ENCODE measurements around the gene PAQR5.
"Not testable (repeated sequence)": the region's sequence is repeated elsewhere in the genome, so short reads cannot be mapped to it uniquely, and the experiment has no call there.

PAQR5 gene

DNA sequence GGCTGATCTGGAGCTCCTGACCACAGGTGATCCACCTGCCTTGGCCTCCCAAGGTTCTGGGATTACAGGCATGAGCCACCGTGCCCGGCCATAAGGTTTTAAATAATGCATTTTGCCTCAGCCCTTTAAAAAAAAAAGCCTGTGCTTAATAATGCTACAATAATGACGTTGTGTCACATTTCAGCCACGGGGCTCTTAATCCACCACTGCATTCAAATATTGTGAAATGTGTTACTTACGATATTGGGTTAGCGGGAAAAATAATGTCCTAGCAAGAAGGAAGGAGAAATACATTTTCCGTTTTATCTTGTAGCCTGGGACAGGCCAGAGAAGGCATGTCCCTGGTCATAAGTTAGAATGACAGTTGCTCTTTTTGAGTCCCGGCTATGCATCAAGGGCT is 17.6 kb downstream of the PAQR5 start:
- DNase-seq (ENCODE audit: low spot score), result no peak

GRCh38 chr15:69317392-69317841 is 18.7 kb downstream of the PAQR5 start:
- DNase-seq (ENCODE audit: low spot score), result no peak

GRCh38 chr15:69318033-69318432 is 19.3 kb downstream of the PAQR5 start:
- DNase-seq (ENCODE audit: low spot score), result no peak

- no peak for DNase-seq (ENCODE audit: low spot score)
These were observed 21.0 kb downstream of the PAQR5 start for GRCh38 chr15:69319384-69320375.

GRCh38 chr15:69320977-69321554 is 22.4 kb downstream of the PAQR5 start:
- DNase-seq (ENCODE audit: low spot score), result no peak

GRCh38 chr15:69323893-69324430 is 25.2 kb downstream of the PAQR5 start:
- DNase-seq (ENCODE audit: low spot score), result no peak

DNA sequence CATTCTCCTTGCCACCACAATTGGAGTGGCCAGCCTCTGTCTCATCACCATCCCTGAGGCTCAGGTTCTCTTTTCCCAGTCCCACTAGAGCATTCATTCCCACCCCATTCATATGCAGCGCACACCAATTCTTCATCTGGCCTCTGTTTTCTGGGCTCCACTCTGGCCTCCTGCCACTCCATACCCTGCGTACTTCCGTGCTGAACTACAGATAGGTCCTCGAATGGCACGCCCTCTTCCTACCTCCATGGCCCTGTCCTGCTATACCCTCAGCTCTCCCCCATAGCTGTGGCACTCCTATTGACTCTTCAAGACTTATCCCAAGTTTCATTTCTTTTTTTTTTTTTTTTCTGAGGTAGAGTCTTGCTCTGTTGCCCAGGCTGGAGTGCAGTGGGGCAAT is 25.9 kb downstream of the PAQR5 start:
- DNase-seq (ENCODE audit: low spot score), result no peak

- no peak for DNase-seq (ENCODE audit: low spot score)
These were observed 26.8 kb downstream of the PAQR5 start for GRCh38 chr15:69325456-69325971.

DNA sequence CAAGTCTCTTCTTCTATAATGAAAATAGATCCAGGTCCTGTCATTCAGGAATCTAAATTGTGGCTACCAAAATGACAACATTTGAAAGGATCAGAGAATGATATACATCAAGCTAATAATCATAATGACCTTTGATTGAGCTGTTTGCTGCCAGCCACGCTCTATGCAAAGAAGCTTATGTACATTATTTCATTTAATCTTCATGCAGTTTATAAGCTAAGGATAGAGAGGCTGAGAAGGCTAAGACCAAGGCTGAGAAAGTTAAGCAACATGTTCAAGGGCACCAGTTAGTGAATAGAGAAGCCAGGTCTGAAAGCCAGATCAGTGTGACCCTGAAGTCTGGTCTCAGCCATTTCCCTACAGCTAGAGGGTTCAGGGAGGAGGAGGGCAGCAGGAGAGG is 29.4 kb downstream of the PAQR5 start:
- no peak for DNase-seq (ENCODE audit: low spot score)

- no peak for DNase-seq (ENCODE audit: low spot score)
These were observed 30.0 kb downstream of the PAQR5 start for GRCh38 chr15:69328739-69329138.

GRCh38 chr15:69337138-69337537 is 38.4 kb downstream of the PAQR5 start:
- no peak for DNase-seq (ENCODE audit: low spot score)

GRCh38 chr15:69338535-69339213 is 40.0 kb downstream of the PAQR5 start:
- DNase-seq (ENCODE audit: low spot score), result no peak

GRCh38 chr15:69339214-69339543 is 40.5 kb downstream of the PAQR5 start:
- not testable (repeated sequence) for DNase-seq (ENCODE audit: low spot score)

GRCh38 chr15:69340243-69340900 is 41.7 kb downstream of the PAQR5 start:
- DNase-seq (ENCODE audit: low spot score), result no peak

DNA sequence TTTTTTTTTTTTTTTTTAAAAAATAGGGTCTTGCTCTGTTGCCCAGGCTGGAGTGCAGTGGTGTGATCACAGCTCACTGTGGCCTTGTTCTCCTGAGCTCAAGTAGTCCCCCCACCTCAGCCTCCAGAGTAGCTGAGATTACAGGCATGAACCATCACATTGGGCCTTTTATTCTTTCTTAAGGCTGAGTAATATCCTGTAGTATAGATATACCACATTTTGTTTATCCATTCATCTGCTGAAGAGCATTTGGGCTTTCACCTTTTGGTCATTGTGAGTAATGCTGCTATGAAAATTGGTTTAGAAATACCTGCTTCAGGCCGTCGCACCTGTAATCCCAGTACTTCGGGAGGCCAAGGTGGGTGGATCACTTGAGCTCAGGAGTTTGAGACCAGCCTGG is 42.6 kb downstream of the PAQR5 start:
- no peak for DNase-seq (ENCODE audit: low spot score)

GRCh38 chr15:69342460-69343076 is 43.9 kb downstream of the PAQR5 start:
- DNase-seq (ENCODE audit: low spot score), result no peak

DNA sequence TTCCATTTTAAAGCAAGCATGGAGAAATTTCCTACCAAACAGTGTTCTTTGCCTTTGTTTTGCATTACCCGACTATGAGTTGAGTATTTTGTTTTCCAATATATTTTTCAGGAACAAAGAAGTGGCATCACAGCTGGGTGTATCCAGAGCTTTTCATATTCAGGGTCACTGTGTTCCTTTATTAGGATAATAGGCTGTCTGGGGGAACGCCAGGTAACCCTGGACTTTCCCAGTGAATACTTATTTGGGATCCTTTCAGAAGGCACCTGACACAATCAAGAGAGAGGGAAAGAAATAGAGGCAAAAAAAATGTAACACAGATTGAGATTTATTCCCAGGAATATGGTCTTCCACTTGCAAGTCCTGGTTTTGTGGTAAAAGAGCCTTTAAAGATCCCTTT is 44.4 kb downstream of the PAQR5 start:
- DNase-seq (ENCODE audit: low spot score), result no peak

DNA sequence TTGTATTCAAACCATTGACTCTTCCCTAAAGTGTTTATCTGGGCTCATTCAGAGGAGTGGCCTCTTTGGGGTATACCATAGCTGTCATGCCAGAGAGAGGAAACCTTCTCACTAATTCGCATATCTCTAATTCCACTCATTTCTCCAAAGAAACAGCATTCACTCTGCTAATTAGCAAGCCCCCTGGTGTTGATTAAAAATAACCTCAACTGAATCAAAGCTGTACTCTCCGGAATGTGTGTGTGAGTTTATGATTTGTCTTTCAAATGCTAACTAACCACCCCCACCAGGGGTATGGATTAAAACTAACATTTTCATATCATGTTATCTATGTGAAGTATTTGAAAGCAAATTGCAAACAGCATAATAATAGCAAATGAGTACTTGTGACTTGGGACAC is 45.5 kb downstream of the PAQR5 start:
- no peak for DNase-seq (ENCODE audit: low spot score)

DNA sequence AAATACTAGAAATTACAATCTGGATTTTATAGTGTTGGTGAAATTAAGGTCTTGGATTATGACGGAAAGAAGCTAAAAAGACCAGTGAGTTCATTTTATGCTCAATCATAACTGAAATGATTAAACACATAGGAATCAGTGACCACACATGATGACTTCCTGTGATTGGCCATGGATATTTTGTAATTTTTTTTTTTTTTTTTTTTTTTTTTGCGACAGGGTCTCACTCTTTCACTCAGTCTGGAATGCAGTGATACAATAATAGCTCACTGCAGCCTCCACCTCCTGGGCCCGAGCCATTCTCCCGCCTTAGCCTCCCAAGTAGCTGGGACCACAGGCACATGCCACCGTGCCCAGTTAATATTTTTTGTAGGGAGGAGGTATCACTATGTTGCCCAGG is 47.4 kb downstream of the PAQR5 start:
- DNase-seq (ENCODE audit: low spot score), result no peak

DNA sequence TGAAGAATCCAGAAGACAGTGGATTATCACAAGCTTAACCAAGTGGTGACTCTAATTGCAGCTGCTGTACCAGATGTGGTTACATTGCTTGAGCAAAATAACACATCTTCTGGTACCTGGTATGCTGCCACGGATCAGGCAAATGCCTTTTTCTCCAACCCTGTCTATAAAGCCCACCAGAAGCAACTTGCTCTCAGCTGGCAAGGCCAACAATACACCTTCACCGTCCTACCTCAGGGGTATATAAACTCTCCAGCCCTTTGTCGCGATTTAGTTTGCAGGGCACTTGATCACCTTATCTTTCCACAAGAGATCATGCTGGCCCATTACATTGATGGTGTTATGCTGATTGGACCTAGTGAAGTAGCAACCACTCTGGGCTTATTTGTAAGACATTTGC is 52.6 kb downstream of the PAQR5 start:
- DNase-seq (ENCODE audit: low spot score), result no peak

DNA sequence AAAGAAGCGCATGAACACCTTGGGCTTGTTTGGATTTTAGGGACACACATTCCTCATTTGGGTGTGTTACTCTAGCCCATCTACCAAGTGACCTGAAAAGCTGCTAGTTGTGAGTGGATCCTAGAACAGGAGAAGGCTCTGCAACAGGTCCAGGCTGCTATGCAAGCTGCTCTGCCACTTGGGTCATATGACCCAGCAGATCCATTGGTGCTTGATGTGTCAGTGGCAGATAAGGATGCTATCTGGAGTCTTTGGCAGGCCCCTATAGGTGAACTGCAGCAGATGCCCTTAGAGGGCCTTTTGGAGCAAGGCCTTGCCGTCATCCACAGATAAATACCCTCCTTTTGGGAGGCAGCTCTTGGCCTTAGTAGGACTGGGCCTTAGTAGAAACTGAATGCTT is 53.2 kb downstream of the PAQR5 start:
- no peak for DNase-seq (ENCODE audit: low spot score)

Data from hematopoietic multipotent progenitor cell treated with erythropoietin and hydrocortisone succinate and interleukin-3 and kit ligand, for 17 days (in vitro differentiated cells).